K562 (cell line): ENCODE measurements around the gene PXN.
"Not testable (repeated sequence)": the region's sequence is repeated elsewhere in the genome, so short reads cannot be mapped to it uniquely, and the experiment has no call there.

Experiments
- CBX3 ChIP-seq, 2 experiments: IDR thresholded peaks; 1 replicate in 1 of 2; 2 replicates in 1 of 2; pipeline ENCODE4 v1.6.1; 2012; ENCODE audit warnings: inconsistent platforms in 2 of 2, low read length in 2 of 2, borderline replicate concordance in 1 of 2, control low read depth in 1 of 2
- FOXA1 ChIP-seq: fragments of 450-650 bp; IDR thresholded peaks from 2 replicates; pipeline ENCODE4 v1.6.1; 2016; ENCODE audit warnings: mild to moderate bottlenecking, borderline replicate concordance
- IRF2 ChIP-seq: sonication (generic); formaldehyde crosslinking; IDR thresholded peaks from 2 replicates; pipeline ENCODE4 v1.8.1; 2022; ENCODE audit warnings: mild to moderate bottlenecking, missing genetic modification reagents
- JUN ChIP-seq, 2 experiments: sonication (generic) in 1 of 2; formaldehyde crosslinking in 1 of 2; IDR thresholded peaks; 2 replicates each; pipeline versions ENCODE4 v1.6.1 to v1.8.0; 2012 to 2022; ENCODE audit warnings: borderline replicate concordance in 2 of 2, mild to moderate bottlenecking in 2 of 2, improper control_type of control experiment in 1 of 2, low read depth in 1 of 2, low read length in 1 of 2, missing genetic modification reagents in 1 of 2
- KLF10 ChIP-seq: fragments of 250-450 bp; sonication (Bioruptor Pico); IDR thresholded peaks from 2 replicates; pipeline ENCODE4 v1.6.1; 2021; ENCODE audit warnings: matching md5 sums
- REST ChIP-seq, 2 experiments: fragments of 450-650 bp; formaldehyde crosslinking in 1 of 2; IDR thresholded peaks; 2 replicates each; pipeline versions ENCODE4 v1.4.0 to v1.6.1; 2014 to 2020; ENCODE audit warnings: mild to moderate bottlenecking in 2 of 2, borderline replicate concordance in 1 of 2, low read depth in 1 of 2
- SFPQ ChIP-seq: fragments of 200-400 bp; formaldehyde crosslinking; IDR thresholded peaks from 2 replicates; pipeline ENCODE4 v1.6.1; 2017; ENCODE audit warnings: mild to moderate bottlenecking, low read depth, low read length, moderate library complexity
- SMARCC2 ChIP-seq: fragments of 450-650 bp; IDR thresholded peaks from 2 replicates; pipeline ENCODE4 v1.6.1; 2017; ENCODE audit warnings: antibody characterized with exemption, moderate library complexity, mild to moderate bottlenecking, low read depth
- TCF15 ChIP-seq: fragments of 250-450 bp; sonication (Bioruptor Pico); IDR thresholded peaks from 2 replicates; pipeline ENCODE4 v1.8.0; 2022; ENCODE audit warnings: moderate library complexity, mild to moderate bottlenecking, inconsistent platforms
- ZNF57 ChIP-seq: fragments of 450-650 bp; formaldehyde crosslinking; IDR thresholded peaks from 2 replicates; pipeline ENCODE4 v1.4.0; 2020; ENCODE audit warnings: mild to moderate bottlenecking, moderate library complexity
- TF ChIP-seq, protein P1 (sequence below): fragments of 250-450 bp; sonication (Bioruptor Pico); IDR thresholded peaks from 2 replicates; pipeline ENCODE4 v1.8.0; 2022; ENCODE audit warnings: inconsistent platforms
- TF ChIP-seq, protein P2 (sequence below), 3 experiments: IDR thresholded peaks in 2 of 3; conservative IDR thresholded peaks in 1 of 3; 2 replicates each; pipeline ENCODE4 v1.5.1; 2011 to 2012; ENCODE audit warnings: low read length in 3 of 3, mild to moderate bottlenecking in 3 of 3, control low read depth in 2 of 3, improper control_type of control experiment in 1 of 3, inconsistent platforms in 1 of 3, low read depth in 1 of 3, mixed read lengths in 1 of 3, moderate library complexity in 1 of 3; ENCODE audit not compliant: insufficient read depth in 2 of 3
- TF ChIP-seq, protein P3 (sequence below): fragments of 450-650 bp; IDR thresholded peaks from 2 replicates; pipeline ENCODE4 v1.7.1; 2018; ENCODE audit warnings: mild to moderate bottlenecking, low read depth; ENCODE audit not compliant: partially characterized antibody

DNA sequence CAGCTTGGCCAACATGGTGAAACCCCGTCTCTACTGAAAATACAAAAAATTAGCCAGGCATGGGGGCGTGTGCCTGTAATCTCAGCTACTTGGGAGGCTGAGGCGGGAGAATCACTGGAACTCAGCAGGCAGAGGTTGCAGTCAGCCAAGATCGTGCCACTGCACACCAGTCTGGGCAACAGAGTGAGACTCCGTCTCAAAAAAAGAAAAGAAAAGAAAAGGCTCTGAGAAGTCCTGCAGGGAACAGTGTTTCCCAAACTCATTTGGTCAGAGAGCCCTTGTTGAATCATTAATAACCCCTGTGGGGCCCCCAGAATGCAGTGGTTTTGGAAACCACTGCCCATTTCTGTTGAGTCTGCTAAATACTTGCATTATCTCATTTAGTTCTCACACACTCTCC, 52.3 kb downstream of the PXN start:
- TF ChIP-seq CBX3 (IDR thresholded peaks at IDR 0.05; ENCODE audit: borderline replicate concordance in 1 of 2, low read length in 2 of 2); FOXA1; IRF2 (CRISPR knock-in tag); SFPQ; TCF15 (CRISPR knock-in tag); ZNF57 (CRISPR knock-in tag); REST (IDR thresholded peaks at IDR 0.05; ENCODE audit: borderline replicate concordance); REST (CRISPR knock-in tag; IDR thresholded peaks at IDR 0.05; ENCODE audit: low read depth); JUN (IDR thresholded peaks at IDR 0.05; ENCODE audit: borderline replicate concordance, low read depth, low read length); JUN (CRISPR knock-in tag; IDR thresholded peaks at IDR 0.05; ENCODE audit: borderline replicate concordance); SMARCC2; KLF10 (CRISPR knock-in tag): not testable (repeated sequence)
- TF ChIP-seq, protein P1, sequence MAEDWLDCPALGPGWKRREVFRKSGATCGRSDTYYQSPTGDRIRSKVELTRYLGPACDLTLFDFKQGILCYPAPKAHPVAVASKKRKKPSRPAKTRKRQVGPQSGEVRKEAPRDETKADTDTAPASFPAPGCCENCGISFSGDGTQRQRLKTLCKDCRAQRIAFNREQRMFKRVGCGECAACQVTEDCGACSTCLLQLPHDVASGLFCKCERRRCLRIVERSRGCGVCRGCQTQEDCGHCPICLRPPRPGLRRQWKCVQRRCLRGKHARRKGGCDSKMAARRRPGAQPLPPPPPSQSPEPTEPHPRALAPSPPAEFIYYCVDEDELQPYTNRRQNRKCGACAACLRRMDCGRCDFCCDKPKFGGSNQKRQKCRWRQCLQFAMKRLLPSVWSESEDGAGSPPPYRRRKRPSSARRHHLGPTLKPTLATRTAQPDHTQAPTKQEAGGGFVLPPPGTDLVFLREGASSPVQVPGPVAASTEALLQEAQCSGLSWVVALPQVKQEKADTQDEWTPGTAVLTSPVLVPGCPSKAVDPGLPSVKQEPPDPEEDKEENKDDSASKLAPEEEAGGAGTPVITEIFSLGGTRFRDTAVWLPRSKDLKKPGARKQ (CRISPR knock-in tag), result not testable (repeated sequence)
- TF ChIP-seq, protein P2, sequence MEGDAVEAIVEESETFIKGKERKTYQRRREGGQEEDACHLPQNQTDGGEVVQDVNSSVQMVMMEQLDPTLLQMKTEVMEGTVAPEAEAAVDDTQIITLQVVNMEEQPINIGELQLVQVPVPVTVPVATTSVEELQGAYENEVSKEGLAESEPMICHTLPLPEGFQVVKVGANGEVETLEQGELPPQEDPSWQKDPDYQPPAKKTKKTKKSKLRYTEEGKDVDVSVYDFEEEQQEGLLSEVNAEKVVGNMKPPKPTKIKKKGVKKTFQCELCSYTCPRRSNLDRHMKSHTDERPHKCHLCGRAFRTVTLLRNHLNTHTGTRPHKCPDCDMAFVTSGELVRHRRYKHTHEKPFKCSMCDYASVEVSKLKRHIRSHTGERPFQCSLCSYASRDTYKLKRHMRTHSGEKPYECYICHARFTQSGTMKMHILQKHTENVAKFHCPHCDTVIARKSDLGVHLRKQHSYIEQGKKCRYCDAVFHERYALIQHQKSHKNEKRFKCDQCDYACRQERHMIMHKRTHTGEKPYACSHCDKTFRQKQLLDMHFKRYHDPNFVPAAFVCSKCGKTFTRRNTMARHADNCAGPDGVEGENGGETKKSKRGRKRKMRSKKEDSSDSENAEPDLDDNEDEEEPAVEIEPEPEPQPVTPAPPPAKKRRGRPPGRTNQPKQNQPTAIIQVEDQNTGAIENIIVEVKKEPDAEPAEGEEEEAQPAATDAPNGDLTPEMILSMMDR (IDR thresholded peaks at IDR 0.05 in 2 of 3, conservative IDR thresholded peaks at IDR 0.05 in 1 of 3; ENCODE audit: insufficient read depth in 2 of 3, low read depth in 1 of 3, low read length in 3 of 3), result not testable (repeated sequence)
- TF ChIP-seq, protein P3, sequence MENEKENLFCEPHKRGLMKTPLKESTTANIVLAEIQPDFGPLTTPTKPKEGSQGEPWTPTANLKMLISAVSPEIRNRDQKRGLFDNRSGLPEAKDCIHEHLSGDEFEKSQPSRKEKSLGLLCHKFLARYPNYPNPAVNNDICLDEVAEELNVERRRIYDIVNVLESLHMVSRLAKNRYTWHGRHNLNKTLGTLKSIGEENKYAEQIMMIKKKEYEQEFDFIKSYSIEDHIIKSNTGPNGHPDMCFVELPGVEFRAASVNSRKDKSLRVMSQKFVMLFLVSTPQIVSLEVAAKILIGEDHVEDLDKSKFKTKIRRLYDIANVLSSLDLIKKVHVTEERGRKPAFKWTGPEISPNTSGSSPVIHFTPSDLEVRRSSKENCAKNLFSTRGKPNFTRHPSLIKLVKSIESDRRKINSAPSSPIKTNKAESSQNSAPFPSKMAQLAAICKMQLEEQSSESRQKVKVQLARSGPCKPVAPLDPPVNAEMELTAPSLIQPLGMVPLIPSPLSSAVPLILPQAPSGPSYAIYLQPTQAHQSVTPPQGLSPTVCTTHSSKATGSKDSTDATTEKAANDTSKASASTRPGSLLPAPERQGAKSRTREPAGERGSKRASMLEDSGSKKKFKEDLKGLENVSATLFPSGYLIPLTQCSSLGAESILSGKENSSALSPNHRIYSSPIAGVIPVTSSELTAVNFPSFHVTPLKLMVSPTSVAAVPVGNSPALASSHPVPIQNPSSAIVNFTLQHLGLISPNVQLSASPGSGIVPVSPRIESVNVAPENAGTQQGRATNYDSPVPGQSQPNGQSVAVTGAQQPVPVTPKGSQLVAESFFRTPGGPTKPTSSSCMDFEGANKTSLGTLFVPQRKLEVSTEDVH, result not testable (repeated sequence)
